Erythroblast (primary cell): Measurements from ENCODE around the gene OSTM1.

Experiments
- GATA1 ChIP-seq: IDR thresholded peaks from 2 replicates; pipeline ENCODE4 v1.6.1; 2011; ENCODE audit warnings: low read depth, mild to moderate bottlenecking, control low read depth, low read length, moderate library complexity
- POLR2A ChIP-seq: IDR thresholded peaks from 2 replicates; pipeline ENCODE4 v1.6.1; 2011; ENCODE audit warnings: mild to moderate bottlenecking, low read length

- TF ChIP-seq POLR2A (no peak), GATA1 (no peak)
Measured at GRCh38 chr6:108004861-108005260, 69.7 kb downstream of the OSTM1 start.
